ENCODE data around the gene ATXN2.
"Not testable (repeated sequence)": the region's sequence is repeated elsewhere in the genome, so short reads cannot be mapped to it uniquely, and the experiment has no call there.

Gene ATXN2

DNA sequence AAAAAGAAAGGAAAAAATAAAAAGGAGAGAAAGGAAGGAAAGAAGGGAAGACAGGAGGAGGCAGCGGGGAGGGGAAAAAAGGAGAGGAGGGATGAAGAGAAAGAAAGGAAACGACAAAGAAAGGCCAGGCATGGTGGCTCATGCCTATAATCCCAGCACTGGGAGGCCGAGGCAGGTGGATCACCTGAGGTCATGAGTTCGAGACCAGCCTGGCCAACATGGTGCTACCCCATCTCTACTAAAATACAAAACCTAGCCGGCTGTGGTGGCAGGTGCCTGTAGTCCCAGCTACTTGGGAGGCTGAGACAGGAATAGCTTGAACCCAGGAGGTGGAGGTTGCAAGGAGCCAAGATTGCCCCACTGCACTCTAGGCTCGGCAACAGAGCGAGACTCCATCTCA is 18.4 kb downstream of the ATXN2 start:
- DNase-seq: no peak
- in situ Hi-C loops (cut with MboI; ENCODE audit: low pct_unique_long_range_greater_than_20kb, low sequenced_read_pairs): no loop called here

DNA sequence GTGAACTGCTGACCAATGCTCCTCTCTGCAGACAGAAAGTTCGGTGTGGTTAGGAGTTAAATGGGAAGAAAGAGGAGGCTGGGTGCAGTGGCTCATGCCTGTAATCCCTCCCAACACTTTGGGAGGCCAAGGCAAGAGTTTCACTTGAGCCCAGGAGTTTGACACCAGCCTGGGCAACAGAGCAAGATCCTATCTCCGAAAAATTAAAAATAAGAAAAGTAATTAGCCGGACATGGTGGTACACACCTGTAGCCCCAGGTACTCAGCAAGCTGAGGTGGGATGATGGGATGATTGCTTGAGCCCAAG is 19.0 kb downstream of the ATXN2 start:
- DNase-seq: no peak
- in situ Hi-C loops (cut with MboI; ENCODE audit: low pct_unique_long_range_greater_than_20kb, low sequenced_read_pairs): no loop called here

DNA sequence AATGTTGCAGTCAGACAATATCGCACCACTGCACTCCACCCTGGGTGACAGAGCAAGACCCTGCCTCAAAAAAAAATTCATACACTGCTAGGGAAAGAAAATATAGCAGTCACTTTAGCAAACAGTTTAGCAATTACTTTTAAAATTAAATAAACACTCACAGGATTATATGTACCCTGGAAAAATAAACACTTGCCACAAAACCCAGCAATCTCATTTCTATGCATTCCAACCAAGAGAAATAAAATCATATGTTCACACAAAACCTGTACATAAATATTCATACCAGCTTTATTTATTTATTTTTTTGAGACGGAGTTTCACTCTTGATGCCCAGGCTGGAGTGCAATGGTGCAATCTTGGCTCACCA is 20.2 kb downstream of the ATXN2 start:
- in situ Hi-C loops (cut with MboI; ENCODE audit: low pct_unique_long_range_greater_than_20kb, low sequenced_read_pairs): no loop called here
- DNase-seq: no peak

DNA sequence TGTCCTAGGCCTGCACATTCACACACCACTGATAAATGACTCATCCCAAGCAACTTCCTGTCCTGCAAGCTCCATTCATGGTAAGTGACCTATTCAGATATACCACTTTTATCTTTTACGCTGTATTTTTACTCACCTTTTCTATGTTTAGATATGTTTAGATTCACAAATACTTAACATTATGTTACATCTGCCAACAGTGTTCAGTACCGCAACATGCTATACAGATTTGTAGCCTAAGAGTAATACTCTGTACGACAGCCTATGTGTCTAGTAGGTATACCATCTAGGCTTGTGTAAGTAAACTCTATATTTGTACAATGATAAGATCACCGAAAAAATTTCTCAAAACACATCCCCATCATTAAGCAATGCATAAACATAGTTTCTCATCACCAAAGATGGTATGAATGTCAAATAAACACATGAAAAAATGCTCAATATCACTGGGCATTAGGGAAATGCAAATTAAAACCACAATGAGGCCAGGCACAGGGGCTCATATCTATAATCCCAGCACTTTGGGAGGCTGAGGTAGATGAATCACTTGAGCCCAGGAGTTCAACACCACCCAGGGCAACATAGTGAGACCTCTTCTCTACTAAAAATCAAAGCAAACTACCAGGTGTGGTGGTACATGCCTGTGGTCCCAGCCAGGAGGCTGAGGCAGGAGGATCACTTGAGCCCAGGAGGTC is 20.7 kb downstream of the ATXN2 start:
- DNase-seq: no peak
- in situ Hi-C loops (cut with MboI; ENCODE audit: low pct_unique_long_range_greater_than_20kb, low sequenced_read_pairs): no loop called here

DNA sequence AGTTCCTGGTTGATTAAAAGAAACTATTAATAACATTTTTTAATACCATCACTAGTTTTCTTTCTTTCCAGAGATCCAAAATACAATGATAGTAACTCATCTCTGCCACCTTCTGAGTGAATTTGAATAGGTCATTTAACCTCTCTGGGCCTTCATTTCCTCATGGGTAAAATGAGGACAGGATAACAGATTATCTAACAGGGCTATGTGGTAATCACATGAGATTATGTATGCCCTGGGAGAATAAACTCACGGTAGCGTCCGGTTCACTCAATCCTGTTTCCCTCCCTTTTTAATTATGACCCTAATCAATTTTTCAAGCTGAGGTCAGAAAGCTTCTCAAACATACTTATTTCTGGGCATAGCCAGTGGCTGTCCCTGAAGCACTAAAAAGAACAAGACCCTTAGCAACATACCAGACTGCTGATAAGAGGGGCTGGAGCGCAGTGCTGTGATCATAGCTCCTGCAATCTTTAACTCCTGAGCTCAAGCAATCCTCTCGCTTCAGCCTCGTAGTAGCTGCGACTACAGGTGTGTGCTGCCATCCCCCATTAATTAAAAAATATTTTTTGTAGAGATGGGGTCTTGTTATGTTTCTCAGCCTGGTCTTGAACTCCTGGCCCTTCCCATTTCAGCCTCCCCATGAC is 24.2 kb downstream of the ATXN2 start:
- in situ Hi-C loops (cut with MboI; ENCODE audit: low pct_unique_long_range_greater_than_20kb, low sequenced_read_pairs): no loop called here

DNA sequence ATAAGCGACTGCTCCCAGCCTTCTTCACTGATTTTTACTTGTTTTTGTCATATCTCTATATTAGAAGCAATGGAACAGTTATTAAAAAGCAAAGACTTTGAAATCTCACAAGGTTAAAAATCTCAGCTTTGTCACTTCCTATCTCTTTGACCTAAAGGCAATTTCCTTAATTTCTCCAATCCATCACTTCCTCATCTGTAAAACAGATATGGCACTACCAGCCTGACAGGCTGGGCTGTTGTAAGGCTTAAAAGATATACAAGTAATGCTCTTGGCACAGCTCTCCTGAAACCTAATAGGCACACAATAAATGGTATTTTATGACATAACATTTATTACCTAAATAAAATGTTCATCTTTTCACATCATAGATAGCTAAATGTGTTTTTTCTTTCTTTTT is 25.6 kb downstream of the ATXN2 start:
- no peak for DNase-seq
- in situ Hi-C loops (cut with MboI; ENCODE audit: low pct_unique_long_range_greater_than_20kb, low sequenced_read_pairs): no loop called here

More for the DNA sequence above, 24.2 kb downstream of the ATXN2 start:
- DNase-seq: no peak

DNA sequence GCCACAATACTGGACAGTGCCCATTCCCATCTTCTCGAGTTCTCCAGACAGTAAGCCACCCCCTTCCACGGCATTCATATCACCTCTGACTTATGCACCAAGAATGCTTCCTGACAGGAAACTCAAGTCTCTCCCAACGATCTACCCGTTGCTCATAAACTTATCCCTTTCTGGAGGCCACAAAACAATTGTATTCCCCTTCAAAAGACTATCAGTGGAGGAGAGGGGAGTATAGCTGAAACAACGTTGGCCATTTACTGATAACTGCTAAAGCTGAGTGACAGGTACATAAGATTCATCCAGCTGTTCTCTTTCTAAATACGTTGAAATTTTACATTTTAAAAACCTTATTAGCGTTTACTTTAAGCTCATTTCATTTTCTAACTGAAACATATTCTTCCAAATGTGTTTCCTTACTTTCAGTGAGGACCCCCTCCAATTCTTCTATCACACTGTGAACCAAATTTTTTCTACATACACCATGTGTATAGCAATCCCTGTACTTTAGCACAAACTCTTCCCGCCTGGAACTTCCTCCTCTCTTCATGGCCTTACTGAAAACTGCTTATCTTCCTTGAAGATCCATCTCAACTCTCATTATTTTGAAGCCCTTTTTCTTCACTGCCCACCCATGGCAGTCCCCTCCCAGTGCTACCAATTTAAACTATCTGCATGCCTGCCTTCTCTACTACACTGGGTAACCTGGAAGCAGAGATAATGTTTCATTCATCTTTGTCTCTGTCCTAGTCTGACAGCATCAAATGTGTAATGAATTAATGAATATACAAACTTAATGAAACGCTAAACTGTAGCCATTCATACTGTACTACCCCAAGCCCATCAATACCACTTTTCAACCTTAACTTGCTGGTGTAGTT is 28.8 kb downstream of the ATXN2 start:
- no peak for DNase-seq

DNA sequence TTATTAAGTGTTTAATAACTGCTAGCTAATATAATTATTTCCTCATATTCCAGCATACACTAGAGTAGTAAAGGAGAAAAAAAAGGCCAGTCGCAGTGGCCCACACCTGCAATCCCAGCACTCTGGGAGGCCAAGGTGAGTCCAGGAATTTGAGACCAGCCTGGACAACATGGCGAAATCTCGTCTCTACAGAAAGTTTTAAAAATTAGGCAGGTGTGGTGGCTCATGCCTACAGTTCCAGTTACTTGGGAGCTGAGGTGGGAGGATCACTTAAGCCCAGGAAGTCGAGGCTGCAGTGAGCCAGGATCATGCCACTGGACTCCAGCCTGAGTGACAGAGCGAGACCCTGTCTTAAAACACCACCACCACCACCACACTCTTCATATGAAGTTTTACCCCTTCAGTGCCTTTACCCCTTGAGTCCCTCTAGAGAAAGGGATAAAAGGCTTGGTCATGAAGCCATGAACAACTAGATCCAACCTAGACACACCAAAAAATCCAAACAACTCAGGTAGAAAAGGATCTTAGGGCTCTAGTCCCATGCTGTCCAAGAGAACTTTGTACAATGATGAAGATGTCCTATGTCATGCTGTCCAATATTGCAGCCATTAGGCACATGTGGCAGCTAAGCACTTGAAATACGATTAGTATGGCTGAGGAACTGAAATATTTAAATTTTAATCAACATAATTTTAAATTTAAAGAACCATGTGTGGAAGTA is 29.6 kb downstream of the ATXN2 start:
- in situ Hi-C loops (cut with MboI; ENCODE audit: low pct_unique_long_range_greater_than_20kb, low sequenced_read_pairs): no loop called here
- DNase-seq: no peak

More for the DNA sequence above, 28.8 kb downstream of the ATXN2 start:
- in situ Hi-C loops (cut with MboI; ENCODE audit: low pct_unique_long_range_greater_than_20kb, low sequenced_read_pairs): no loop called here

DNA sequence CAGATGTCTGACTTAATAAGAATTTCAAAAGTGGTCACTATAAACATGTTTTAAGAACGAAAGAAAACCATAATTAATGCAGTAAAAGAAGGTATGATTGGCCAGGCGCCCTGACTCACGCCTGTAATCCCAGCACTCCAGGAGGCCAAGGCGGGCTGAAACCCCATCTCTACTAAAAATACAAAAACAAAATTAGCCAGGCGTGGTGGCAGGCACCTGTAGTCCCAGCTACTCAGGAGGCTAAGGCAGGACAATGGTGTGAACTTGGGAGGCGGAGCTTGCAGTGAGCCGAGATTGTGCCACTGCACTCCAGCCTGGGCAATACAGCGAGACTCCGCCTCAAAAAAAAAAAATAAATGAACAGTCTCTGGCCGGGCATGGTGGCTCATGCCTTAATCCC is 38.3 kb downstream of the ATXN2 start:
- in situ Hi-C loops (cut with MboI; ENCODE audit: low pct_unique_long_range_greater_than_20kb, low sequenced_read_pairs); DNase-seq: not testable (repeated sequence)

DNA sequence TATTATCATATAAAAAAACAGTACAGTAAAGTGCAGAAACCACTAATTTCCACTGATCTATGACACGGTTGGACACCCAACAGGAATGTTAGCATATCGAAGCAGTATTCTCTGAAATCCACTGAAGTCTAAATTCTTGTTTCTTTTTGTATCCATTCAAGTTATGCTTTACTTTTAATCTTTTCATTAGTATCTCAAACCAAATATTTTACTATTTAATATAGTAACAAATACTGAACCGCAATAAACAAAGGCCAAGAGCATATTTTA is 41.1 kb downstream of the ATXN2 start:
- DNase-seq: no peak
- in situ Hi-C loops (cut with MboI; ENCODE audit: low pct_unique_long_range_greater_than_20kb, low sequenced_read_pairs): no loop called here

DNA sequence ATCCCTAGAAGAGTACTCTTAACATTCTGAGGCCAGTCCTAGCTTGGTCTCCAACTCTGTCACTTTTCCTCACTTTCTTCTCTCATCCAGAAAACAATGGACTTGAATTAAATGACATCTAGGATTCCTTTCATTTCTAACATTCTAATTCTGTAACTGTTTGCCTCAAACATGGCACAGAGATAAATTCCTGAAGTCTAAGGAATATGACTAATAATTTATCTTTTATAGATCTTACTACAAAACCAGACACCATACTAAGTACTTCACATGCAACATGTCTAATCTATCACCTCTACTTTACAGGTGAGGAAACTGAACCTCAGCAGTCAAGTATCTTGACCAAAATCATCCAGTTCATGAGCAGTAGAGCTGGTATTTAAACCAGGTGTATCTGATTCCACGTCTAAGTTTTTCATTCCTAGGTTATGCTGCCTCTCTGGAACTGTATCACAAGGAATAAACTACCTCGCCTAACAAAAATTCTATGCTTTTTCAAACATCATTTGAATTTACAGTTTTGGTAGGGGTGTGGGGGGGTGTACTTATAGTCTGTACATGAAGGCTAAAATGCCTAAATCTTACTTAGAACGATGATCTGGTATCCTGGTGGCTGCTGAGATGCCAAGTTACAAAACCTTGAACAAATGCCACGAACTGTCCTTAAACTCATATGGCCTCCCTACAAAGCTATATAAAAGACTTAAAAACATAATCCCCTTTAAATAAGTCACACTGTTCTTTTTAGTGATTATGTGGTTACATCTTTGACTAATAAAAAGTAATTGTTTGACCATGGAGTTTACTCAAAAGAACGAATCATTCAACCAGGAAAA is 41.6 kb downstream of the ATXN2 start:
- in situ Hi-C loops (cut with MboI; ENCODE audit: low pct_unique_long_range_greater_than_20kb, low sequenced_read_pairs): no loop called here
- no peak for DNase-seq

DNA sequence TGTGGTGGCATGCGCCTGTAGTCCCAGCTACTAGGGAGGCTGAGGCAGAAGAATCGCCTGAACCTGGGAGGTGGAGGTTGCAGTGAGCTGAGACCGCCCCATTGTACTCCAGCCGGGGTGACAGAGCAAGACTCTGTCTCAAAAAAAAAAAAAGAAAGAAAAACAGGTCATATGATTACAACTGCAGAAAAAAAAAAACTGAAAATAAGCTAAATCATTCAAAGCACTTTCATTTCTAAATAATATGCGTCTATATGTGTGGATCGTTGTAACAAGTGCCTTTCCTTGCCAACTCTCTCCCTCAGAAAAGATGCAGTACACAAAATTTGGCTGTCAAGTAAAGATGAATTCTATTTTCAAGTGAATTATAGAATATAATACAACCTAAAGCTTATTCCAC is 42.4 kb downstream of the ATXN2 start:
- in situ Hi-C loops (cut with MboI; ENCODE audit: low pct_unique_long_range_greater_than_20kb, low sequenced_read_pairs): no loop called here

DNA sequence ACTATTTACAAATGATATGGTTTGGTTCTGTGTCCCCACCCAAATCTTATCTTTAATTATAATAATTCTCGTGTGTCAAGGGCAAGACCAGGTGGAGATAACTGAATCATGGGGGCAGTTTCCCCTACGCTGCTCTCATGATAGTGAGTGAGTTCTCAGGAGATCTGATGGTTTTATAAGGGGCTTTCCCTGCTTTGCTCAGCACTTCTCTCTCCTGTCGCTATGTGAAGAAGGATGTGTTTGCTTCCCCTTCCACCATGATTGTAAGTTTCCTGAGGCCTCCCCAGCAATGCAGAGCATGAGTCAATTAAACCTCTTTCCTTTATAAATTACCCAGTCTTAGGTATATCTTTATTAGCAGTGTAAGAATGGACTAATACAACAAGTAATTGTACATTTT is 43.8 kb downstream of the ATXN2 start:
- DNase-seq; in situ Hi-C loops (cut with MboI; ENCODE audit: low pct_unique_long_range_greater_than_20kb, low sequenced_read_pairs): not testable (repeated sequence)

More for the DNA sequence above, 42.4 kb downstream of the ATXN2 start:
- DNase-seq: no peak

DNA sequence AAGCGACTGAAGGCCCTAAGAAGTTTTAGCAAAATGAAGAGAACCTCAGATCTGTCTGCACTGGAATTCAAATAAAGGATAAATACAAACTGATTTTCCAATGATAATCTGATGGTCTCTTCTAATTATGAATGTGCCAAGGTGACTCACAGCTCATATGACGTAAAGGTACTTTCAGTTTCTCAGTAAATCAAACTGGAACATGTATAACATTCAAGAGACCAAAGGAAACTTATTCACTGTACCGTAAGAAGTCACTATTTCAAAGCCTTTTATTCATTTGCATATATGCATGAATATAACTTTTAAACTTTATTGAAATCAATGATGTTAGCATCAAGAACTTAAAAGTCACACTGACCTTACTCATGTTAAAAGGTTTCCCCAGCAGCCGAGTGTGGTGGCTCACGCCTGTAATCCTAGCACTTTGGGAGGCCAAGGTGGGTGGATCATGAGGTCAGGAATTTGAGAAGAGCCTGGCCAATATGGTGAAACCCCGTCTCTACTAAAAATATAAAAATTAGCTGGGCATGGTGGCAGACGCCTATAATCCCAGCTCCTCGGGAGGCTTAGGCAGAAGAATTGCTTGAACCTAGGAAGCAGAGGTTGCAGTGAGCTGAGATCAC is 52.2 kb downstream of the ATXN2 start:
- in situ Hi-C loops (cut with MboI; ENCODE audit: low pct_unique_long_range_greater_than_20kb, low sequenced_read_pairs): no loop called here
- DNase-seq: no peak

DNA sequence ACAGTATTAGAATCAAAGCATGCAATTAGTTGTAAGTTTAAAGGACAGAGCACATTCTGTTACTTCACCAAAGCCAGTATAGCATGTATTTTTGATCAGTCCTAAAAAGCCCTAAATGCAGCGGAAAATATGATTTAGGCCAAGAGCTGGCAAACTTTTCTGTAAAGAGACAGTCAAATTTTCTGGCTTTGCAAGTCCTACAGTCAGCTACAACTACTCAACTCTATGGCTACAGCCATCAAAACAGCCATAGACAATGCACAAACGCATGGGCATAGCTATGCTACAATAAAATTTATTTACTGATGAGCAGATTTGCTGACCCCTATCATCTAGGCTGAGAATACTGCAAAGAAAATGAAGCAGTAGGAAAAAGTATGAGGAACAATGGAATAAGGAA is 52.9 kb downstream of the ATXN2 start:
- in situ Hi-C loops (cut with MboI; ENCODE audit: low pct_unique_long_range_greater_than_20kb, low sequenced_read_pairs): no loop called here

DNA sequence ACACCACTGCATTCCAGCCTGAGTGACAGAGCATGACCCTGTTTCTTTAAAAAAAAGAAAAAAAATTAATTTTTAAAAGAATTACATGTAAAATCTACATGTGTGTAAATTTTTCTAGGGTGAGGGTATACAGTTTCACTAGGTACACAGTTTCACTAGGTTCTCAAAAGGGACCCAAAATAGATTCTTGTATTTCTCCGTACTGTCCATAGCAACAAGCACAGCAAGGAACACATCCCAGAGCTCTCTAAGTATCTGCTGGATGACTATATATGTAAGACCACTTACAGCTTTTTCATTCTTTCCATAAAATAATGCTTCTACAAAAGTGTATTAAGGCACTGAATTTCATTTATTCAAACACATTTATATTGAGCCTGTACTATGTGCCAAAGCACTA is 55.1 kb downstream of the ATXN2 start:
- no peak for DNase-seq
- in situ Hi-C loops (cut with MboI; ENCODE audit: low pct_unique_long_range_greater_than_20kb, low sequenced_read_pairs): no loop called here

More for the DNA sequence above, 52.9 kb downstream of the ATXN2 start:
- no peak for DNase-seq

DNA sequence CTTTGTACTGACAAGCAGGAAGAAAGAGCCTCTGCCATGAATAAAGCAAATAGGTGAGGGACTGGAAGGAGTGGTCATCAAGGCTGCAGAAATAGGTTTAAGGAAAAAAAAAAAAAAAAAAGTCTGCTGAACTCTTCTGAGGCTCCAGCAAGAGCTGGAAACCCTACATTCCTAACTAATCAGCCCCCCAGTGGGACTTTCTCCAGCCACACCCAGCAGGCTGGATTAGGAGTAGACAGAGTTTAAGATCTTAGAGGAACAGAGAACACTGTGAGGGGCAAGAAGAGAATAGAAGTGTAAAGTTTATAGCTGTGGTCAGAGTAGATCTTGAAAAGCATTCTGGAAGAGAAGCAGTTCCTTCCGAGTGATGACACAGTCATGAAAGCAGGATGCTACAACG is 66.4 kb downstream of the ATXN2 start:
- in situ Hi-C loops (cut with MboI; ENCODE audit: low pct_unique_long_range_greater_than_20kb, low sequenced_read_pairs): no loop called here
- no peak for DNase-seq

DNA sequence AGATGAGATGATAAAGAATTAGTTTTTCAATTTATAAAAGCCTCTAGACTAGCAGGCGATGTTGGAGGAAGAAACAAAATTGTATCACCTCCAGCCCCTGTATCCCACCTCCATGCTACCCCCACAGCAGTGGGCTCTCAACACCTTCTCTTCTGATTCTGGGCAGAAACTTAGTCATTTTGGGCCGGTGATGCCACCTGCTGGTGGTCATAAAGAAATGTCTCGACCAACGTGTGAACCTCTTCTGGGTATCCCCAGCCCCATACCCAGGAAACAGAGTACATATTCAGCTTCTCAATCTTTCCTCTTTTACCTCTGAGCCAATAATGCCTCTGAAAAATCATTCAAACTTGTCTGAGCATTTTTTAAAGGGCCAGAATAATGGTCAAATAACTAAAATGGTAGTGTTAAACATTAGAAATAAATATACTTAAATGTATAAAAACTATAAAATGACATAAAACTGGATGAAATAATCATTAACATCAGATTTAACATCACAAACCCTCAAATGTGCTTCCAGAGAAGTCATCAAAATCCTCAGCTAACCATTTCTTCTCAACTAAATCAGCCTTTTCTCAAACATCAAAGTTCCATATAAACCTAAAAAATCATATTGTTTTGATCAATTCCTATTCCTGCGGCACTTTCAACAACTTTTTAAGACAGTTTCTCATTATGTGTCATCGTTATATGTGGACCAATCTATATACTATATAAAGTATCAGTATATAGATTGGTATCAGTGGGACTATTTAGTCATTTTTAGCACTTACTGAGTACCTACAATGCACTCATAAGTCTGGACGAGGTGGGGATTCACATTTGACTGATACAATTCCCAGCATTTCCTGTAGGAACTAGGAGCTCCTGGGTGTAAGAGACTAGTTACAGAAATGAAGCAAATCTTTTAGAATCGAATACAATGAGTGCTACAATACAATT is 69.4 kb downstream of the ATXN2 start:
- peak; percentile 63 for DNase-seq
- in situ Hi-C loops (cut with MboI; ENCODE audit: low pct_unique_long_range_greater_than_20kb, low sequenced_read_pairs): no loop called here
